GM10248 (cell line): ENCODE measurements around the gene AAMDC.

Experiments
- CTCF ChIA-PET: fragments of 300-600 bp; sonication (Branson Sonifier 250); formaldehyde crosslinking; extraction: SDS; loops from one replicate; lab custom pipeline; 2021; ENCODE audit warnings: antibody characterized with exemption; lab: Yijun Ruan, JAX
- POLR2A ChIA-PET: fragments of 350-650 bp; sonication (Branson Sonifier 250); formaldehyde crosslinking; extraction: SDS; loops from one replicate; lab custom pipeline; 2020; ENCODE audit warnings: antibody characterized with exemption; lab: Yijun Ruan, JAX
- DNase-seq: peaks from one replicate; pipeline ENCODE4 v3.0.0; 2012; ENCODE audit errors: extremely low spot score
- CTCF ChIP-seq: IDR thresholded peaks from 2 replicates; pipeline ENCODE4 v1.5.1; 2012; ENCODE audit warnings: mild to moderate bottlenecking, low read depth; ENCODE audit errors: extremely low read depth, missing control alignments, control extremely low read depth

AAMDC gene

DNA sequence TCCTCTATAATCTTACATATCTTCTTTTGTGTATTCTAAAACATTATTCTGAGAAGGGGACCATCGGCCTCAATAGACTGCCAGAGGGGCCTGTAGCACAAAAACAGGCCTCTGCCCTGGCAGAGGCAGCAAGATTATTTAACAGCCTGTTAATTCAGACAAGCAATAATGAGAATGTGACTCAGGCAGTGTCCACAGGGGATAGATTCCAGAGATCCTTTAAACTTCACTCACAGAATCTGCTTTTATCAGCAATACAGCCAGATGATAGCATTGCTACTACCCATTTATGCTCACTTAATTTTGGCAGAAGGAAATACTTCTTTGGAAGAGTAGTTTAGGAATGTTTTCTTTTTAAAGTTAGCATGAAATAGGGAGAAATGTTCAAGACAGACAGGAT, 44.9 kb downstream of the AAMDC start:
- POLR2A ChIA-PET: no interaction called here
- CTCF ChIA-PET: interaction anchor here (1.7 kb wide), 1 partner anchor 11 kb away, joined by 8 read pairs; no protein-coding TSS in a partner anchor
- no peak for TF ChIP-seq CTCF
- DNase-seq: no peak

DNA sequence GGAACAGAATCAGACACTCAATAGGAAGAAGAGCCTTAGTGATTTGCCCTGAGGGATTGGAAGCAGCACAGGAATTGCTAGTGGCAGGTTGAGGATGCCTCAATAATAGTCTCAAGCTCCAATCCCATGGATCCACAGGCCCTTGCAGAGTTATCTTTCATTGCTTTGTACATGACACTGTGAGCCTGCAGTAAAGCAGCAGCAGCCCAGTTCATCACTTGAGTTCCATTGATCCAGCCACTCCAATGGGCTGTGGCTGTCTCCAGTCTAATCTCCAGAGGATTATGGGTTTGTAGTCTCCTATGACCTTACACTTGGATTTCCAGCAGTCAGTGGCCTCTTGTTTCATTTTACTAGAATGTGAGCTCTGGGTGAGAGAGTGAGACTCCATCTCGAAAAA, 45.4 kb downstream of the AAMDC start:
- DNase-seq: no peak
- POLR2A ChIA-PET: no interaction called here
- CTCF ChIA-PET: interaction anchor here (1.2 to 1.7 kb wide), 2 partner anchors 10 to 15 kb away, joined by 3 to 8 read pairs; no protein-coding TSS in a partner anchor
- no peak for TF ChIP-seq CTCF

DNA sequence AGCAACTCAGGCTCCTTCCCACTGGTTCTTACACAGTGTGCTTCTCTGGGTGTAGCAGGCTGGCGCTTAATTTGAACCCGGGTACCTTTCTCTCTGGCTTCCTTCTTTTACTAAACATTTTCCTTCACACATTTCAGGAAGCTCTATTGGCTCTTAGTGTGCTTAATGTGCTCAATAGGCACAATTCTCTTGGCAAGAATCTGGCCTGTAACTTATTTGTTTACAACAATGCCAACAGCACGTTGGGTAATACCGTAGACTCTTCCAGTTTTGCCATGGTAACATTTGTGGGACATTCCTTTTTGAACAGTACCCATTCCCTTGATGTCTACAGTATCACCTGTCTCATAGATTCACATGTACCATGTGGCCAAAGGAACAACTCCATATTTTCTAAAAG, 47.8 kb downstream of the AAMDC start:
- POLR2A ChIA-PET: no interaction called here
- TF ChIP-seq CTCF: no peak
- DNase-seq: no peak
- CTCF ChIA-PET: no interaction called here

DNA sequence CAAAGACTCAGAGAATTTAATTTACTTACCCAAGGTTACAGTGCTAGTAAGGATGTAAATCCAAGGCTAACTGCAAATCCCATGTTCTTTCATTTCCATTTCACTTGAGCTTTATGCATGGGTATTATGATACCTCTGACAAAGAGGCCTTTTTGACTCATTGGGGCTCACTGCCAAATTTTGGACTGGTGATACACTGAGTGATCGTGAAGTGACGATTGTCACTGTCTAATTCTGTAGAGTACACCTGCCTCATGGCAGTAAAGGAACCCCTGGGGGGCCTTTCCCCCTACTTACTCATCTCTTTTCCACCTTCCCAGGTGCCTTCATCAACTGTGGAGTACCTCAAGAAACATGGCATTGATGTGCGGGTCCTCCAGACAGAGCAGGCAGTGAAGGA, 50.9 kb downstream of the AAMDC start:
- ChIA-PET POLR2A (no interaction called here), CTCF (interaction anchor here (1.3 kb wide), 1 partner anchor 14 kb away, joined by 3 read pairs; no protein-coding TSS in a partner anchor)
- no peak for TF ChIP-seq CTCF
- no peak for DNase-seq

- no peak for DNase-seq
- TF ChIP-seq CTCF: no peak
- ChIA-PET POLR2A (no interaction called here), CTCF (no interaction called here)
Observed at GRCh38 chr11:77873345-77873744, 52.4 kb downstream of the AAMDC start.

DNA sequence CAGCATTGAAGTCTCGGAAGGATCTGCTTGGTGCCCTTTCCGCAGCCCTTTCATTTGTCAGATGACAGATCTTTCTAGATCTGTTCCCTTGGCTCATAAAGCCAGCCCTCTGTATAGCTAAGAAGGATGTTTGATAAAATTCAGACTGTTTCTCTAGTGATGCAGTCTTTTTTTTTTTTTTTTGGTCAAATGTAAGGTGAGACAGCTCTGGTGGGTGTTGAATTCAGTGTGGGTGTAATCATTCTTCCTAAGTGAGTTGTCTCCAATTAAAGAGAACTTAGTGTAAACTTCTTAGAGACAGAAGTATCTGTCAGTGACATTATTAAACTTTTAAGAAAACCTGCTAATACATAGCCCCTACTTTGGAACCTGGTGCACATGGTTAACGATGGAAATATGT, 53.3 kb downstream of the AAMDC start:
- POLR2A ChIA-PET: no interaction called here
- DNase-seq: no peak
- no peak for TF ChIP-seq CTCF
- CTCF ChIA-PET: no interaction called here
